HEK293T (cell line): ENCODE data around the gene FAM151B.

Source experiments
- CTCF ChIA-PET: fragments of 350-600 bp; formaldehyde crosslinking; extraction: SDS; loops from one replicate; lab custom pipeline; 2021; ENCODE audit warnings: antibody characterized with exemption, inconsistent platforms; lab: Yijun Ruan, JAX
- POLR2A ChIA-PET: fragments of 350-600 bp; formaldehyde crosslinking; extraction: SDS; loops from one replicate; lab custom pipeline; 2020; ENCODE audit warnings: antibody characterized with exemption, inconsistent platforms; lab: Yijun Ruan, JAX
- DNase-seq: peaks from one replicate; pipeline ENCODE4 v3.0.0; 2012; ENCODE audit warnings: mixed read lengths; ENCODE audit errors: extremely low spot score
- ARNT ChIP-seq: fragments of 450-650 bp; IDR thresholded peaks from 2 replicates; pipeline ENCODE4 v1.6.1; 2017; ENCODE audit warnings: mild to moderate bottlenecking
- BHLHE40 ChIP-seq: fragments of 450-650 bp; IDR thresholded peaks from 2 replicates; pipeline ENCODE4 v1.6.1; 2016; ENCODE audit warnings: mild to moderate bottlenecking, moderate library complexity, borderline replicate concordance
- CTBP1 ChIP-seq: fragments of 450-650 bp; IDR thresholded peaks from 2 replicates; pipeline ENCODE4 v1.6.1; 2016; ENCODE audit warnings: borderline replicate concordance
- ELF4 ChIP-seq: fragments of 450-650 bp; IDR thresholded peaks from 2 replicates; pipeline ENCODE4 v1.6.1; 2017; ENCODE audit warnings: antibody characterized with exemption
- FOXA1 ChIP-seq: fragments of 450-650 bp; IDR thresholded peaks from 2 replicates; pipeline ENCODE4 v1.6.1; 2016; ENCODE audit warnings: mild to moderate bottlenecking
- FOXK2 ChIP-seq: fragments of 450-650 bp; IDR thresholded peaks from 2 replicates; pipeline ENCODE4 v1.6.1; 2016; ENCODE audit warnings: mild to moderate bottlenecking
- FOXM1 ChIP-seq: fragments of 450-650 bp; IDR thresholded peaks from 2 replicates; pipeline ENCODE4 v1.6.1; 2017; ENCODE audit warnings: mild to moderate bottlenecking, borderline replicate concordance
- HDGF ChIP-seq: fragments of 450-650 bp; IDR thresholded peaks from 2 replicates; pipeline ENCODE4 v1.6.1; 2017; ENCODE audit warnings: antibody characterized with exemption, borderline replicate concordance
- L3MBTL2 ChIP-seq: fragments of 450-650 bp; conservative IDR thresholded peaks from 2 replicates; pipeline ENCODE4 v1.6.1; 2016; ENCODE audit warnings: mild to moderate bottlenecking
- LEF1 ChIP-seq: fragments of 450-650 bp; IDR thresholded peaks from 2 replicates; pipeline ENCODE4 v1.6.1; 2017; ENCODE audit warnings: mild to moderate bottlenecking, borderline replicate concordance
- NFRKB ChIP-seq: fragments of 450-650 bp; IDR thresholded peaks from 2 replicates; pipeline ENCODE4 v1.6.1; 2016; ENCODE audit warnings: mild to moderate bottlenecking, moderate library complexity
- SP1 ChIP-seq: fragments of 450-650 bp; IDR thresholded peaks from 2 replicates; pipeline ENCODE4 v1.6.1; 2017
- SUZ12 ChIP-seq: fragments of 450-650 bp; IDR thresholded peaks from 2 replicates; pipeline ENCODE4 v1.6.1; 2016; ENCODE audit warnings: mild to moderate bottlenecking
- TARDBP ChIP-seq: fragments of 450-650 bp; IDR thresholded peaks from 2 replicates; pipeline ENCODE4 v1.6.1; 2016
- ZNF384 ChIP-seq: fragments of 450-650 bp; IDR thresholded peaks from 2 replicates; pipeline ENCODE4 v1.6.1; 2016
- TF ChIP-seq, protein P1 (sequence below): fragments of 450-650 bp; IDR thresholded peaks from 2 replicates; pipeline ENCODE4 v1.6.1; 2016

Gene FAM151B

GRCh38 chr5:80487829-80488721, at the start of gene FAM151B:
TSS of gene FAM151B (plus strand) at chr5:80488100. CDS start at chr5:80488124, 24 bp downstream.
- DNase-seq: peak; percentile 87
- ChIA-PET POLR2A (interaction anchor here (1.1 to 2.0 kb wide), 3 partner anchors 18 to 178 kb away, joined by 3 to 5 read pairs (median 4); partner anchors contain the start of gene DHFR), CTCF (interaction anchor here (0.6 to 0.7 kb wide), 2 partner anchors 159 to 177 kb away, joined by 3 to 4 read pairs; no protein-coding TSS in a partner anchor)
- peak; percentile 47; the same call in 1 of the 2 replicates for TF ChIP-seq CTBP1
- TF ChIP-seq SUZ12: no peak
- no peak for TF ChIP-seq ELF4
- TF ChIP-seq HDGF: no peak
- TF ChIP-seq L3MBTL2: peak; percentile 95
- TF ChIP-seq NFRKB: no peak

- POLR2A ChIA-PET: interaction anchor here (0.7 kb wide), 1 partner anchor 12 kb away, joined by 3 read pairs; no protein-coding TSS in a partner anchor
- CTCF ChIA-PET: no interaction called here
- TF ChIP-seq CTBP1: no peak
- TF ChIP-seq FOXK2: no peak
- TF ChIP-seq BHLHE40: no peak
- no peak for TF ChIP-seq NFRKB
- TF ChIP-seq SUZ12: no peak
- no peak for TF ChIP-seq L3MBTL2
- no peak for TF ChIP-seq TARDBP
- TF ChIP-seq ELF4: no peak
- TF ChIP-seq FOXA1: no peak
- no peak for TF ChIP-seq ZNF384
- no peak for TF ChIP-seq LEF1
- no peak for TF ChIP-seq HDGF
- TF ChIP-seq SP1: no peak
- TF ChIP-seq FOXM1: no peak
- TF ChIP-seq, protein P1, sequence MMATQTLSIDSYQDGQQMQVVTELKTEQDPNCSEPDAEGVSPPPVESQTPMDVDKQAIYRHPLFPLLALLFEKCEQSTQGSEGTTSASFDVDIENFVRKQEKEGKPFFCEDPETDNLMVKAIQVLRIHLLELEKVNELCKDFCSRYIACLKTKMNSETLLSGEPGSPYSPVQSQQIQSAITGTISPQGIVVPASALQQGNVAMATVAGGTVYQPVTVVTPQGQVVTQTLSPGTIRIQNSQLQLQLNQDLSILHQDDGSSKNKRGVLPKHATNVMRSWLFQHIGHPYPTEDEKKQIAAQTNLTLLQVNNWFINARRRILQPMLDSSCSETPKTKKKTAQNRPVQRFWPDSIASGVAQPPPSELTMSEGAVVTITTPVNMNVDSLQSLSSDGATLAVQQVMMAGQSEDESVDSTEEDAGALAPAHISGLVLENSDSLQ: no peak
- TF ChIP-seq ARNT: no peak
- DNase-seq: no peak
These were observed 49.2 kb upstream of the FAM151B start for GRCh38 chr5:80438739-80439138.

GRCh38 chr5:80439213-80439612, 48.7 kb upstream of the FAM151B start:
- DNase-seq: no peak
- ChIA-PET POLR2A (no interaction called here), CTCF (no interaction called here)
- TF ChIP-seq FOXA1 (no peak), SUZ12 (no peak), HDGF (no peak), L3MBTL2 (no peak), FOXK2 (no peak), SP1 (no peak), ZNF384 (no peak), ARNT (no peak), ELF4 (no peak), CTBP1 (no peak), BHLHE40 (no peak), TARDBP (no peak), FOXM1 (no peak), LEF1 (no peak), NFRKB (no peak)
- TF ChIP-seq, protein P1: no peak

GRCh38 chr5:80442742-80443141, 45.2 kb upstream of the FAM151B start:
- TF ChIP-seq, protein P1: no peak
- no peak for TF ChIP-seq HDGF
- TF ChIP-seq ZNF384: no peak
- TF ChIP-seq ARNT: no peak
- TF ChIP-seq CTBP1: no peak
- TF ChIP-seq SUZ12: no peak
- TF ChIP-seq FOXK2: no peak
- no peak for TF ChIP-seq BHLHE40
- no peak for TF ChIP-seq L3MBTL2
- TF ChIP-seq NFRKB: no peak
- TF ChIP-seq LEF1: no peak
- DNase-seq: no peak
- ChIA-PET CTCF (no interaction called here), POLR2A (no interaction called here)

DNA sequence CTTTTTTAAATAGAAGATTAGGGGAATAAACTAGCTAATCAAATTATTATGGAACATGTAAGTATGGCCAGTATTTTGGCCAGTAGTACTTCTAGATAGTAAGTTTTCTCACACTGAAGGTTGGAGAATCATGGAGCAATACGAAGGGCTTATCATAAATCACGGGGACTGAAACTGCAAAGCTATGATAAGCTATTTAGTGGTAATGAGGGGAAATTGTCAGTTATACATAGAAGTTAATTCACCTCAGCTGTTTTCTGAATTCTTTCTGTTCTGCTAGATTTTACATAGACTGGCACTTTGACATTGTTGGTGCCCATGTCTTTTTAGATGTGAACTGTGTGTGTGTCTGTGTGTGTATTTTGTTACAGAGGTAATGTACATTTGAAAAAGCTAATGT, 34.5 kb upstream of the FAM151B start:
- TF ChIP-seq SUZ12 (no peak), HDGF (no peak), FOXK2 (no peak), TARDBP (no peak), NFRKB (no peak)
- ChIA-PET CTCF (no interaction called here), POLR2A (no interaction called here)
- no peak for DNase-seq

DNA sequence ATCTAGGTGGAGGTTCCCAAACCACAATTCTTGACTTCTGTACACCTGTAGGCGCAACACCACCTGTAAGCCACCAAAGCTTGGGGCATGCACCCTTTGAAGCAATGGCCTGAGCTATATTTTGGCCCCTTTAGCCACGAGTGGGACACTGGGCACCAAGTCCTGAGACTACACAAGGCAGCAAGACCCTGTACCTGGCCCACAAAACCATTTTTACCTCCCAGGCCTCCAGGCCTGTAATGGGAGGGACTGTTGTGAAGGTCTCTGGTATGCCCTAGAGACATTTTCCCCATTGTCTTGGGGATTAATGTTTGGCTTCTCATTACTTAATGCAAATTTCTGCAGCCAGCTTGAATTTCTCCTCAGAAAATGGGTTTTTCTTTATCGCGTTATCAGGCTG, 24.6 kb upstream of the FAM151B start:
- ChIA-PET POLR2A (no interaction called here), CTCF (no interaction called here)
- TF ChIP-seq LEF1 (no peak), ZNF384 (no peak), ELF4 (no peak), BHLHE40 (no peak), SP1 (no peak), ARNT (no peak), SUZ12 (no peak), FOXA1 (no peak), NFRKB (no peak), CTBP1 (no peak), HDGF (no peak), TARDBP (no peak), FOXM1 (no peak), FOXK2 (no peak)
- TF ChIP-seq, protein P1: no peak

More for the DNA sequence above, 24.6 kb upstream of the FAM151B start:
- no peak for DNase-seq
